HepG2 (cell line): Measurements from ENCODE around the gene ATG13. TPM values are rescaled to one million over a fixed set of nuclear protein-coding genes. Genes with fewer than 3 reads are reported as not detected.
A peak's percentile ranks its signal among the peaks of the same experiment; 100 is the strongest.

Experiments
- AKAP8 ChIP-seq: sonication (generic); formaldehyde crosslinking; IDR thresholded peaks from 2 replicates; pipeline ENCODE4 v1.5.1; 2020; ENCODE audit warnings: mild to moderate bottlenecking, missing genetic modification reagents
- GABPB1 ChIP-seq: IDR thresholded peaks from 2 replicates; pipeline ENCODE4 v1.6.1; 2016; ENCODE audit warnings: mild to moderate bottlenecking, missing genetic modification reagents, moderate library complexity, missing compliant biosample characterization
- HMGXB3 ChIP-seq: sonication (generic); formaldehyde crosslinking; IDR thresholded peaks from 2 replicates; pipeline ENCODE4 v1.4.0; 2020; ENCODE audit warnings: missing genetic modification reagents, borderline replicate concordance
- POGZ ChIP-seq: sonication (generic); formaldehyde crosslinking; IDR thresholded peaks from 2 replicates; pipeline ENCODE4 v1.4.0; 2020; ENCODE audit warnings: mild to moderate bottlenecking, missing genetic modification reagents
- ZMYM3 ChIP-seq: sonication (generic); formaldehyde crosslinking; IDR thresholded peaks from 2 replicates; pipeline ENCODE4 v1.5.1; 2020; ENCODE audit warnings: mild to moderate bottlenecking, missing genetic modification reagents
- ZNF30 ChIP-seq: sonication (generic); formaldehyde crosslinking; IDR thresholded peaks from 2 replicates; pipeline ENCODE4 v1.5.0; 2020; ENCODE audit warnings: mild to moderate bottlenecking, missing genetic modification reagents
- ZNF468 ChIP-seq: sonication (generic); formaldehyde crosslinking; IDR thresholded peaks from 2 replicates; pipeline ENCODE4 v1.8.0; 2022; ENCODE audit warnings: mild to moderate bottlenecking, moderate library complexity, missing genetic modification reagents
- ZNF513 ChIP-seq: sonication (generic); formaldehyde crosslinking; conservative IDR thresholded peaks from 2 replicates; pipeline ENCODE4 v1.5.0; 2020; ENCODE audit warnings: missing genetic modification reagents
- polyA plus RNA-seq, 8 experiments: library from polyadenylated mRNA; depleted of rRNA in 3 of 8; stranded (reverse) in 7 of 8; unstranded in 1 of 8; fragments of >200 nt; fragmentation: Illumina TruSeq in 4 of 8; extraction: Trizol in 4 of 8; gene quantifications; 2 replicates each; pipeline versions ENCODE4 v1.2.1 to v1.2.3, GENCODE V29; 2011 to 2016; ENCODE audit warnings: low read depth in 4 of 8, missing spikeins in 1 of 8, mixed read lengths in 1 of 8; ENCODE audit not compliant: insufficient read depth in 1 of 8
- total RNA-seq, 5 experiments: library from RNA; depleted of rRNA; stranded (reverse); fragments of >200 nt; fragmentation: Illumina TruSeq; extraction: Trizol; gene quantifications; 2 replicates each; pipeline ENCODE4 v1.2.3, GENCODE V29; 2016; ENCODE audit warnings: low read depth in 1 of 5
- TF ChIP-seq, protein P1 (sequence below): sonication (generic); formaldehyde crosslinking; IDR thresholded peaks from 2 replicates; pipeline ENCODE4 v1.5.0; 2020; ENCODE audit warnings: mild to moderate bottlenecking, missing genetic modification reagents, borderline replicate concordance
- TF ChIP-seq, protein P2 (sequence below): sonication (generic); formaldehyde crosslinking; IDR thresholded peaks from 2 replicates; pipeline ENCODE4 v1.4.0; 2020; ENCODE audit warnings: missing genetic modification reagents
- TF ChIP-seq, protein P3 (sequence below), 2 experiments: sonication (generic) in 1 of 2; formaldehyde crosslinking in 1 of 2; IDR thresholded peaks; 2 replicates each; pipeline versions ENCODE4 v1.5.1 to v1.6.1; 2011 to 2020; ENCODE audit warnings: borderline replicate concordance in 1 of 2, low read depth in 1 of 2, low read length in 1 of 2, mild to moderate bottlenecking in 1 of 2, missing genetic modification reagents in 1 of 2, moderate library complexity in 1 of 2

The ATG13 gene
- total and polyA plus RNA-seq, 2 of the 13 experiments (the other 11 are each of a cell fraction or from before 2014, with no cell fraction given), result 55.0 to 77.3 TPM

DNA sequence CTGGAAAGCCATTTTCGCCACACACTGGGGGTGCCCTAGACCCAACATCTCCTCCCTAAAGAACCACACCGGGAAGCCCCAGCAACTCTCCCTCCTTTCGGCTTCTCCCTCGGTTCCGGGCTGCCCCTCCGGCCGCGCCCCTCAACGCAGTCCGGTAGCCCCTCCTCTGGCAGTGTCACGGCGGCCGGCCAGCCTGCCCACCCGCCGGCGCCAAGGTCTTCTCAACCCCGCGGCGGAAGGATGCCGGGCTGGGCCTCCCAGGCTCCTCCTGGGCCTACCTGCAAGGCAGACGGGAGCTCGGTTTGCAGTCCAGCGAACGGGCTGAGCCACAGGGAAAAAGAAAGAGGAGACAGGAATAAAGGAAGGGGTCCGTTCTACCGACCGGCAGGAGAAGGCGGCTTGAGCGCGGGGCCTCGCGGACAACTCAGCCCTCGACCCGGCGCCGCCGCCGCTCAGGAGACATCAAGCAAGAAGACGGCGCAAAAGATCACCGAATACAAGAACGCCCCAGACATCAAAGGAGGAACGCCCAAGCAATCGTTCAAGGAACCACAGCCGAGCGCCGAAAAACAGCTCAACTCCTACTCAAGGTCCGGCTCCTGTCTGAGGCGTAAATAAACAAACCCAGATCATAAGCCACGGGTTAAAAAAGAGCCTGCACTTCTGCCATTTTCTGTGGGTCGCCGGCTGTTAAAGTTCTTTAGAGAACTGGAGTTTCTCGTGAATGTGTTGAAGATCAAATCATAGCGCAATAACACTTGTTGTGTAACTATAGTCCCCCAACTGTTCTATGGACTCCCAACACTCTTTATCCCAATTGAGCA lies 23.6 kb upstream of the ATG13 start, which contains the start of gene AMBRA1 (continued):
- TF ChIP-seq, protein P1, sequence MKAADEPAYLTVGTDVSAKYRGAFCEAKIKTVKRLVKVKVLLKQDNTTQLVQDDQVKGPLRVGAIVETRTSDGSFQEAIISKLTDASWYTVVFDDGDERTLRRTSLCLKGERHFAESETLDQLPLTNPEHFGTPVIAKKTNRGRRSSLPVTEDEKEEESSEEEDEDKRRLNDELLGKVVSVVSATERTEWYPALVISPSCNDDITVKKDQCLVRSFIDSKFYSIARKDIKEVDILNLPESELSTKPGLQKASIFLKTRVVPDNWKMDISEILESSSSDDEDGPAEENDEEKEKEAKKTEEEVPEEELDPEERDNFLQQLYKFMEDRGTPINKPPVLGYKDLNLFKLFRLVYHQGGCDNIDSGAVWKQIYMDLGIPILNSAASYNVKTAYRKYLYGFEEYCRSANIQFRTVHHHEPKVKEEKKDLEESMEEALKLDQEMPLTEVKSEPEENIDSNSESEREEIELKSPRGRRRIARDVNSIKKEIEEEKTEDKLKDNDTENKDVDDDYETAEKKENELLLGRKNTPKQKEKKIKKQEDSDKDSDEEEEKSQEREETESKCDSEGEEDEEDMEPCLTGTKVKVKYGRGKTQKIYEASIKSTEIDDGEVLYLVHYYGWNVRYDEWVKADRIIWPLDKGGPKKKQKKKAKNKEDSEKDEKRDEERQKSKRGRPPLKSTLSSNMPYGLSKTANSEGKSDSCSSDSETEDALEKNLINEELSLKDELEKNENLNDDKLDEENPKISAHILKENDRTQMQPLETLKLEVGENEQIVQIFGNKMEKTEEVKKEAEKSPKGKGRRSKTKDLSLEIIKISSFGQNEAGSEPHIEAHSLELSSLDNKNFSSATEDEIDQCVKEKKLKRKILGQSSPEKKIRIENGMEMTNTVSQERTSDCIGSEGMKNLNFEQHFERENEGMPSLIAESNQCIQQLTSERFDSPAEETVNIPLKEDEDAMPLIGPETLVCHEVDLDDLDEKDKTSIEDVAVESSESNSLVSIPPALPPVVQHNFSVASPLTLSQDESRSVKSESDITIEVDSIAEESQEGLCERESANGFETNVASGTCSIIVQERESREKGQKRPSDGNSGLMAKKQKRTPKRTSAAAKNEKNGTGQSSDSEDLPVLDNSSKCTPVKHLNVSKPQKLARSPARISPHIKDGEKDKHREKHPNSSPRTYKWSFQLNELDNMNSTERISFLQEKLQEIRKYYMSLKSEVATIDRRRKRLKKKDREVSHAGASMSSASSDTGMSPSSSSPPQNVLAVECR (CRISPR knock-in tag), result peak; percentile 90
- TF ChIP-seq, protein P2, sequence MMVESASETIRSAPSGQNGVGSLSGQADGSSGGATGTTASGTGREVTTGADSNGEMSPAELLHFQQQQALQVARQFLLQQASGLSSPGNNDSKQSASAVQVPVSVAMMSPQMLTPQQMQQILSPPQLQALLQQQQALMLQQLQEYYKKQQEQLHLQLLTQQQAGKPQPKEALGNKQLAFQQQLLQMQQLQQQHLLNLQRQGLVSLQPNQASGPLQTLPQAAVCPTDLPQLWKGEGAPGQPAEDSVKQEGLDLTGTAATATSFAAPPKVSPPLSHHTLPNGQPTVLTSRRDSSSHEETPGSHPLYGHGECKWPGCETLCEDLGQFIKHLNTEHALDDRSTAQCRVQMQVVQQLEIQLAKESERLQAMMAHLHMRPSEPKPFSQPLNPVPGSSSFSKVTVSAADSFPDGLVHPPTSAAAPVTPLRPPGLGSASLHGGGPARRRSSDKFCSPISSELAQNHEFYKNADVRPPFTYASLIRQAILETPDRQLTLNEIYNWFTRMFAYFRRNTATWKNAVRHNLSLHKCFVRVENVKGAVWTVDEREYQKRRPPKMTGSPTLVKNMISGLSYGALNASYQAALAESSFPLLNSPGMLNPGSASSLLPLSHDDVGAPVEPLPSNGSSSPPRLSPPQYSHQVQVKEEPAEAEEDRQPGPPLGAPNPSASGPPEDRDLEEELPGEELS (CRISPR knock-in tag), result peak; percentile 86
- TF ChIP-seq AKAP8 (CRISPR knock-in tag), result no peak
- TF ChIP-seq ZMYM3 (CRISPR knock-in tag), result peak; percentile 83
- peak; percentile 72 for TF ChIP-seq GABPB1 (CRISPR knock-in tag)
- TF ChIP-seq ZNF513 (CRISPR knock-in tag), result no peak
- TF ChIP-seq, protein P3, sequence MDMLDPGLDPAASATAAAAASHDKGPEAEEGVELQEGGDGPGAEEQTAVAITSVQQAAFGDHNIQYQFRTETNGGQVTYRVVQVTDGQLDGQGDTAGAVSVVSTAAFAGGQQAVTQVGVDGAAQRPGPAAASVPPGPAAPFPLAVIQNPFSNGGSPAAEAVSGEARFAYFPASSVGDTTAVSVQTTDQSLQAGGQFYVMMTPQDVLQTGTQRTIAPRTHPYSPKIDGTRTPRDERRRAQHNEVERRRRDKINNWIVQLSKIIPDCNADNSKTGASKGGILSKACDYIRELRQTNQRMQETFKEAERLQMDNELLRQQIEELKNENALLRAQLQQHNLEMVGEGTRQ (IDR thresholded peaks at IDR 0.05; ENCODE audit: low read depth, low read length), result no peak
- TF ChIP-seq, protein P3 (CRISPR knock-in tag; IDR thresholded peaks at IDR 0.05; ENCODE audit: borderline replicate concordance), result no peak; the same call in 1 of the 2 replicates
- TF ChIP-seq ZNF30, result no peak
- 0 out of 2 replicates have a peak, but pooled peaks have one; percentile 82 for TF ChIP-seq ZNF468 (CRISPR knock-in tag)
- 0 out of 2 replicates have a peak, but pooled peaks have one; percentile 47 for TF ChIP-seq POGZ (CRISPR knock-in tag)
- peak; percentile 53 for TF ChIP-seq HMGXB3 (CRISPR knock-in tag)
